H1 (cell line): ENCODE results near the gene ATAT1. TPM values are rescaled to one million over a fixed set of nuclear protein-coding genes. Genes with fewer than 3 reads are reported as not detected.
A peak's percentile ranks its signal among the peaks of the same experiment; 100 is the strongest.

Source experiments
- CTCF ChIA-PET: fragments of 300-600 bp; sonication (Branson Sonifier 250); formaldehyde crosslinking; loops from one replicate; lab custom pipeline; 2021; ENCODE audit not compliant: partially characterized antibody; lab: Charles Lee
- POLR2A ChIA-PET: fragments of 300-600 bp; sonication (Branson Sonifier 250); formaldehyde crosslinking; loops from one replicate; lab custom pipeline; 2021; ENCODE audit warnings: inconsistent platforms; ENCODE audit not compliant: partially characterized antibody; lab: Charles Lee
- DNase-seq, 2 experiments: peaks; one replicate each; pipeline versions ENCODE4 v3.0.0 to v3.0.0-alpha.2; 2010 to 2022; ENCODE audit warnings: low spot score in 2 of 2, low read depth in 1 of 2, mixed read lengths in 1 of 2
- FAIRE-seq: peaks from 2 replicates; lab custom pipeline; 2011; peaks lifted over from hg19 to GRCh38; lab: Jason Lieb, UNC
- H2AFZ ChIP-seq: 2 replicates; pipeline ENCODE4 v1.8.1; 2012; ENCODE audit warnings: low read length, inconsistent platforms
- H2AK5ac ChIP-seq: 2 replicates; pipeline ENCODE4 v1.6.1; 2013; ENCODE audit warnings: low read depth, low read length
- H2BK120ac ChIP-seq: replicated peaks from 2 replicates; pipeline ENCODE3; 2013; ENCODE audit warnings: low read depth, low read length, inconsistent platforms
- H2BK12ac ChIP-seq: 2 replicates; pipeline ENCODE4 v1.6.1; 2013; ENCODE audit warnings: low read depth, low read length
- H2BK15ac ChIP-seq: 2 replicates; pipeline ENCODE4 v1.6.1; 2013; ENCODE audit warnings: low read length
- H2BK20ac ChIP-seq: 2 replicates; pipeline ENCODE4 v1.6.1; 2013; ENCODE audit warnings: low read length
- H2BK5ac ChIP-seq: 2 replicates; pipeline ENCODE4 v1.6.1; 2013; ENCODE audit warnings: low read depth, low read length
- H3K14ac ChIP-seq: 2 replicates; pipeline ENCODE4 v1.6.1; 2013; ENCODE audit warnings: inconsistent platforms; ENCODE audit not compliant: insufficient read length
- H3K18ac ChIP-seq: 2 replicates; pipeline ENCODE4 v1.6.1; 2013; ENCODE audit warnings: low read length; ENCODE audit errors: extremely low read depth
- H3K23ac ChIP-seq: 2 replicates; pipeline ENCODE4 v1.6.1; 2013; ENCODE audit warnings: inconsistent platforms; ENCODE audit not compliant: insufficient read length
- H3K23me2 ChIP-seq: 2 replicates; pipeline ENCODE4 v1.6.1; 2013; ENCODE audit warnings: low read depth, low read length
- H3K27ac ChIP-seq: 2 replicates; pipeline ENCODE4 v1.6.1; 2011; ENCODE audit warnings: low read depth, low read length, inconsistent platforms
- H3K27me3 ChIP-seq, 4 experiments: replicated peaks in 1 of 4; 1 replicate in 1 of 4; 2 replicates in 3 of 4; pipeline versions ENCODE4 v1.6.1 to v1.8.1; 2011 to 2013; ENCODE audit warnings: low read length in 3 of 4, mild to moderate bottlenecking in 3 of 4, inconsistent platforms in 2 of 4, mixed read lengths in 2 of 4, moderate library complexity in 1 of 4; ENCODE audit not compliant: control insufficient read depth in 3 of 4, insufficient read depth in 3 of 4; ENCODE audit errors: extremely low read depth in 1 of 4
- H3K36me3 ChIP-seq, 4 experiments: 2 replicates each; pipeline versions ENCODE4 v1.6.1 to v1.8.1; 2011 to 2013; ENCODE audit warnings: mild to moderate bottlenecking in 4 of 4, low read length in 3 of 4, moderate library complexity in 2 of 4, control low read depth in 1 of 4, inconsistent platforms in 1 of 4; ENCODE audit not compliant: insufficient read depth in 4 of 4, control insufficient read depth in 2 of 4
- H3K4ac ChIP-seq: replicated peaks from 2 replicates; pipeline ENCODE3; 2013; ENCODE audit warnings: low read length, low read depth, mixed read lengths, inconsistent platforms; ENCODE audit not compliant: insufficient read length
- H3K4me1 ChIP-seq, 4 experiments: replicated peaks in 1 of 4; 1 replicate in 1 of 4; 2 replicates in 3 of 4; pipeline versions ENCODE4 v1.6.1 to v1.8.1; 2011 to 2013; ENCODE audit warnings: low read length in 3 of 4, inconsistent platforms in 2 of 4, mixed read lengths in 1 of 4; ENCODE audit not compliant: insufficient read depth in 4 of 4, control insufficient read depth in 3 of 4
- H3K4me2 ChIP-seq, 2 experiments: 2 replicates each; pipeline versions ENCODE4 v1.6.1 to v1.8.1; 2011 to 2013; ENCODE audit warnings: low read depth in 2 of 2, low read length in 2 of 2, control low read depth in 1 of 2, inconsistent platforms in 1 of 2, mild to moderate bottlenecking in 1 of 2; ENCODE audit not compliant: insufficient read depth in 1 of 2
- H3K4me3 ChIP-seq, 4 experiments: fragments of 200-600, 300-600 bp in 1 of 4; sonication (generic), shearing (Covaris generic), sonication (Bioruptor Twin) in 1 of 4; 2 replicates each; pipeline versions ENCODE4 v1.5.1 to v1.8.1; 2011 to 2016; ENCODE audit warnings: low read length in 4 of 4, low read depth in 3 of 4, control low read depth in 2 of 4, inconsistent platforms in 2 of 4, mild to moderate bottlenecking in 2 of 4, mixed read lengths in 1 of 4, moderate library complexity in 1 of 4; ENCODE audit not compliant: insufficient read depth in 2 of 4; ENCODE audit errors: extremely low read depth in 1 of 4
- H3K56ac ChIP-seq: replicated peaks from 2 replicates; pipeline ENCODE3; 2013; ENCODE audit warnings: low read depth, mild to moderate bottlenecking, mixed read lengths, low read length, inconsistent platforms; ENCODE audit not compliant: insufficient read length
- H3K79me1 ChIP-seq: 2 replicates; pipeline ENCODE4 v1.6.1; 2013; ENCODE audit warnings: low read depth, low read length, control low read depth
- H3K79me2 ChIP-seq, 2 experiments: 2 replicates each; pipeline versions ENCODE4 v1.6.1 to v1.8.1; 2012 to 2013; ENCODE audit warnings: low read length in 2 of 2, mild to moderate bottlenecking in 2 of 2, inconsistent platforms in 1 of 2; ENCODE audit not compliant: insufficient read depth in 2 of 2, control insufficient read depth in 1 of 2
- H3K9ac ChIP-seq, 4 experiments: replicated peaks in 1 of 4; 1 replicate in 1 of 4; 2 replicates in 3 of 4; pipeline versions ENCODE4 v1.6.1 to v1.8.1; 2011 to 2013; ENCODE audit warnings: low read depth in 3 of 4, low read length in 3 of 4, control low read depth in 2 of 4, mild to moderate bottlenecking in 2 of 4, moderate library complexity in 2 of 4, inconsistent platforms in 1 of 4; ENCODE audit errors: extremely low read depth in 1 of 4
- H3K9me3 ChIP-seq, 2 experiments: 2 replicates each; pipeline versions ENCODE4 v1.6.1 to v1.8.1; 2012 to 2013; ENCODE audit warnings: mild to moderate bottlenecking in 2 of 2, moderate library complexity in 2 of 2, control low read depth in 1 of 2, inconsistent platforms in 1 of 2, low read depth in 1 of 2, low read length in 1 of 2, mixed read lengths in 1 of 2; ENCODE audit not compliant: insufficient read depth in 2 of 2
- H4K20me1 ChIP-seq, 2 experiments: replicated peaks in 1 of 2; 2 replicates each; pipeline versions ENCODE3 to v1.8.1; 2011 to 2013; ENCODE audit warnings: inconsistent platforms in 2 of 2, low read length in 2 of 2, mild to moderate bottlenecking in 1 of 2; ENCODE audit not compliant: insufficient read depth in 2 of 2, control insufficient read depth in 1 of 2
- H4K5ac ChIP-seq: 2 replicates; pipeline ENCODE4 v1.6.1; 2013; ENCODE audit warnings: low read length, low read depth, mixed read lengths, inconsistent platforms; ENCODE audit not compliant: insufficient read length
- H4K8ac ChIP-seq: 2 replicates; pipeline ENCODE4 v1.8.0; 2013; ENCODE audit warnings: mild to moderate bottlenecking, moderate library complexity, low read length, inconsistent platforms; ENCODE audit not compliant: insufficient read depth; ENCODE audit errors: extremely low read depth
- H4K91ac ChIP-seq: replicated peaks from 2 replicates; pipeline ENCODE3; 2013; ENCODE audit warnings: low read length, mixed read lengths, inconsistent platforms; ENCODE audit not compliant: insufficient read length
- BRCA1 ChIP-seq: IDR thresholded peaks from 2 replicates; pipeline ENCODE4 v1.6.1; 2012; ENCODE audit warnings: low read depth, low read length, improper control_type of control experiment
- KDM1A ChIP-seq: fragments of 200-600, 300-600 bp; sonication (generic); IDR thresholded peaks from 2 replicates; pipeline ENCODE4 v1.7.1; 2016; ENCODE audit warnings: mild to moderate bottlenecking, low read length, borderline replicate concordance
- KDM4A ChIP-seq: IDR thresholded peaks from one replicate; pipeline ENCODE4 v1.7.1; 2012; ENCODE audit warnings: low read depth, mild to moderate bottlenecking, moderate library complexity, low read length, inconsistent platforms; ENCODE audit not compliant: severe bottlenecking
- PHF8 ChIP-seq: fragments of 200-600 bp; sonication (generic); conservative IDR thresholded peaks from 2 replicates; pipeline ENCODE4 v1.7.1; 2012; ENCODE audit warnings: low read depth, mild to moderate bottlenecking, inconsistent platforms, low read length, moderate library complexity
- TEAD4 ChIP-seq: IDR thresholded peaks from 2 replicates; pipeline ENCODE4 v1.6.1; 2012; ENCODE audit warnings: low read depth, low read length, inconsistent platforms, mixed read lengths
- WGBS, 2 experiments: shearing (Covaris generic) in 1 of 2; methylation state at CpG; one replicate each; pipeline versions ENCODE4 v1.1.6 to v1.1.7; 2013 to 2015; ENCODE audit warnings: low lambda C conversion rate in 2 of 2, mixed read lengths in 2 of 2, inconsistent platforms in 1 of 2, low coverage in 1 of 2, missing lambda C conversion rate in 1 of 2; ENCODE audit not compliant: insufficient replicate concordance in 2 of 2, insufficient coverage in 1 of 2, insufficient read length in 1 of 2; ENCODE audit errors: extremely low coverage in 1 of 2, missing lambda C conversion rate in 1 of 2; 5-methylcytosine and 5-hydroxymethylcytosine counted together
- polyA plus RNA-seq, 7 experiments: library from polyadenylated mRNA; depleted of rRNA in 3 of 7; stranded (reverse) in 5 of 7; unstranded in 2 of 7; fragments of >200 nt in 5 of 7; fragments of 200-250 nt in 2 of 7; gene quantifications; 1 replicate in 5 of 7; 2 replicates in 1 of 7; 4 replicates in 1 of 7; pipeline versions ENCODE4 v1.2.1 to v1.2.3, GENCODE V29; 2011 to 2013; ENCODE audit warnings: missing spikeins in 2 of 7, mixed read lengths in 2 of 7
- total RNA-seq: library from RNA; stranded (reverse); fragmentation: NEBNext Ultra II Directional; extraction: Animal tissue kit (Norgen Biotek cat#: 25700); gene quantifications from 2 replicates; pipeline ENCODE4 v1.2.1, GENCODE V29; 2021

The ATAT1 gene
- total and polyA plus RNA-seq, 2 of the 8 experiments (the other 6 are each of a cell fraction or from before 2014, with no cell fraction given): 14.4 to 14.6 TPM

DNA sequence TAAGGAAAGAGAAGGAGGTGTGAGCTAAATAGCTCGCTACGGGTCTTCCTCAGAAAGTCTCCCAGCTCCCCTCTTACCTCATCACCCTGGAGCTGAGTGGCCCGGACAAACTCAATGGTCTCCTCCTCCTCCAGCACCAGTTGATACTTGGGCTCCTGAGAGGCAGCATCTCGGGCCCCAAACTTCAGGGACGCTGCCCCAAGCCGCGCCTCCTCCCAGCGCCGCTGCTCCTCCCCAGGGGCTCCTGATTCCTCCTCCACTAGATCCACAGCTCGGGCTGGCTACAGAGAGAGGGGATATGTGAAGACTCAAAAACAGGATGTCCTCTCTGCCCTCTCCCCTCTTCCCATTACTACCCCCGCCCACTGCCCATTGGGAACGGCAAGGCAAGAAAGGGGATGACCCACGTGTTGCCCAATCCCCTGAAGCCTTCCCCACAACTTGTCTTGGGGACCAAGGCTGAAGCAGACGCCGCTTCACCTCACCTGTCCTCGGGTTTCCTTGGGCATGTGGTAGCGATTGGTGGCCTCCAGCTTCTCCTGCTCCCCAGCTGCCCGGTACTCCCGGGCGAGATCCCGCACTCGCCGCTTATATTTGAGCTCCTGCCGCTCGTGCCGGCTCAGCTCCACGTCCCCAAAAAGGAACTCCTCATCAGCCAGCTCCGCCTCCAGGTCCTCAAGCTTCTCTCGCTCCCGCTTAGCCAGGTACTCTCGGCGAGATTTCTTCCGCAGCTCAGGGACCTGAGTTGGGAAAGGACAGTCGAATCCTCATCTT lies 38.5 kb downstream of the ATAT1 start:
- 0 out of 2 replicates have a peak overlapping the region, but pooled peaks have one; percentile 57 for H4K8ac ChIP-seq
- peaks cover 14 to 42% (median 35%) of the 10 kb centered on the region in 4 experiments for H3K36me3 ChIP-seq
- H4K91ac ChIP-seq: no peak overlapping the region
- no peak overlapping the region for H3K56ac ChIP-seq
- H2BK120ac ChIP-seq: no peak overlapping the region
- no peak for TF ChIP-seq KDM4A
- TF ChIP-seq BRCA1: no peak
- TF ChIP-seq KDM1A: no peak
- no peak for TF ChIP-seq TEAD4
- TF ChIP-seq PHF8: no peak
- TF ChIP-seq, all 59 proteins: peak for 0
- H2BK12ac ChIP-seq: no peak overlapping the region
- no peak overlapping the region for H3K4me2 ChIP-seq
- ChIA-PET CTCF (interaction anchor here (0.6 to 1.8 kb wide), 10 partner anchors 7 to 422 kb away, joined by 3 to 7 read pairs (median 4); partner anchors contain the start of gene DHX16), POLR2A (interaction anchor here (0.6 to 8.1 kb wide), 12 partner anchors 12 to 1722 kb away, joined by 3 to 50 read pairs (median 3); partner anchors contain the start of genes ATAT1 and FLOT1)
- no peaks in the 10 kb centered on the region for H3K27me3 ChIP-seq
- H3K9ac ChIP-seq: no peak overlapping the region
- no peaks in the 10 kb centered on the region for H3K23me2 ChIP-seq
- no peak overlapping the region for H2BK15ac ChIP-seq
- H3K27ac ChIP-seq: no peak overlapping the region
- no peak overlapping the region for H2BK20ac ChIP-seq
- no peaks in the 10 kb centered on the region for H3K79me1 ChIP-seq
- no peaks in the 10 kb centered on the region for H3K9me3 ChIP-seq
- H3K4ac ChIP-seq: no peak overlapping the region
- no peak overlapping the region for H3K18ac ChIP-seq
- H3K79me2 ChIP-seq: no peaks in the 10 kb centered on the region
- H3K4me3 ChIP-seq: no peak overlapping the region
- no peak for FAIRE-seq
- no peaks in the 10 kb centered on the region for H3K4me1 ChIP-seq
- H2AK5ac ChIP-seq: no peak overlapping the region
- no peak overlapping the region for H4K5ac ChIP-seq
- 95% methylated on average over 32 of the region's 34 CpGs; no CpG with 5 or more reads in 1 of the 2 experiments for WGBS, 2 experiments
- no peak overlapping the region for H3K23ac ChIP-seq
- H2BK5ac ChIP-seq: no peak overlapping the region
- no peak overlapping the region for H2AFZ ChIP-seq
- no peak overlapping the region for H3K14ac ChIP-seq
- no peak for DNase-seq
- H4K20me1 ChIP-seq: no peaks in the 10 kb centered on the region
